ENCODE data around the gene ABCA6.
"Not testable (repeated sequence)": the region's sequence is repeated elsewhere in the genome, so short reads cannot be mapped to it uniquely, and the experiment has no call there.

ABCA6 gene

DNA sequence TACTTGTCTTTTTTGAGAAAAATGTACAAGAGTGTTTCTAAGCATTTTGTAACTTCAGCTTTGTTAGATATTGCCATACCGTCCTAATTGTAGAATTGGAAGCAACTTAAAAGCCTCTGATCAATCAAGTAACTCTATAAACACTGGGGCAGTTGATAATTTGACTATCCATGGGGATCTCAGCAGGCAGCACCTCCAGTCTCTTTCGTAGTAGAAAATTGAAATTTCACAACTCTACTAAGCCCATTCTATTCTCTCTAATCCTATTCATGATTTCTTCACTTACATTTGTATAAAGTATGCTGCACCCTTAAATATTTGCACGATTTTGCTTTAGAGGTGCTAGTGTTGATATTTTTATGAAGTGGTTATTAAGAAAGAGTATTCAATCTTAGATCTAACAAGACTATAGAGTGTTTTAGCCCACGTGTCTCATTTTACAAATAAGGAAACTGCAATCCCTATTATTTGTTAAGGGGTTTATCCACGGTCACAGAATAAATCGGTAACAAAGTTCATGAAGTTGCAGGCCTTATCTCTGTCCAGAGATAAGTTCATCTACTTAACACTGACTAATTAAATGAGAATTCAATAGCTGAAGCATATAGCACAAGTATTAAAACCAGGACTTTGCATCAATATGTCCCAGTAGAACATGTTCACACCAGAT is 10.9 kb downstream of the ABCA6 start:
- no peak for DNase-seq

DNA sequence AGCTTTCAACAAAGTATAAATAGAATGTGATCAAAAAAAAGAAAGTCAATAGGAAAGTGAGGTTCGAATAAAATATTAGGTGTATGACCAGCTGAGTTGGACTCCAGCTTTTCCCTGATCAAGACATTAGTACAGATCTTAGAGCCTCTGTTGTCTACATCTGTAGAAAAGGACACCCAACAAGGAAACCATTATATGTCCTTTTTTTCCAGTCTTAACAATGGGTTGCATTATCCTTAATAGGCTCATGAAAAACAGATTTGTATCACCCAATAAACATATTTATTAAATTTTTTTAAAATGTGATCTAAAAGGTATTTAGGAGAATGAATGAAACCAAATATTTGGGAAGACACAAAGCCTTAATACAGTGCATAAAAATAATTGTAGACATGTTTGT is 18.1 kb downstream of the ABCA6 start:
- DNase-seq = no peak

DNA sequence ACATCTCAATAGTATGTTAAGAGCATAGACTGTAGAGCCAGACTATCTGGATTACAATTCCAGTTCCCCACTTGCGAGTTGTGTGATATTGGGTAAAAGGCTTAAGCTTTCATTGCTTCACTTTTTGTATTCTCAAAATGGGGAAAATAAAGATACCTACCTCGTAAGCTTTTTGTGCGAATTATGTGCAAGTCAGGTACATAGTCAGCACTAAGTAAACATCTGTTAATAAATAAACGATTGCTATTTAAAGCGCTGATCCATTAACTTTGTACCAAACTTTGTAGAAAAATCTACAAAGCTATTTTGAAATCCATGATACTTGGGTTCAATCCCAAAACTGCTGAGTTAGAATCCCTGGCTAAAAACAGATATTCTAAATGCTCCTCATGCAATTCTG is 19.6 kb downstream of the ABCA6 start:
- no peak for DNase-seq

DNA sequence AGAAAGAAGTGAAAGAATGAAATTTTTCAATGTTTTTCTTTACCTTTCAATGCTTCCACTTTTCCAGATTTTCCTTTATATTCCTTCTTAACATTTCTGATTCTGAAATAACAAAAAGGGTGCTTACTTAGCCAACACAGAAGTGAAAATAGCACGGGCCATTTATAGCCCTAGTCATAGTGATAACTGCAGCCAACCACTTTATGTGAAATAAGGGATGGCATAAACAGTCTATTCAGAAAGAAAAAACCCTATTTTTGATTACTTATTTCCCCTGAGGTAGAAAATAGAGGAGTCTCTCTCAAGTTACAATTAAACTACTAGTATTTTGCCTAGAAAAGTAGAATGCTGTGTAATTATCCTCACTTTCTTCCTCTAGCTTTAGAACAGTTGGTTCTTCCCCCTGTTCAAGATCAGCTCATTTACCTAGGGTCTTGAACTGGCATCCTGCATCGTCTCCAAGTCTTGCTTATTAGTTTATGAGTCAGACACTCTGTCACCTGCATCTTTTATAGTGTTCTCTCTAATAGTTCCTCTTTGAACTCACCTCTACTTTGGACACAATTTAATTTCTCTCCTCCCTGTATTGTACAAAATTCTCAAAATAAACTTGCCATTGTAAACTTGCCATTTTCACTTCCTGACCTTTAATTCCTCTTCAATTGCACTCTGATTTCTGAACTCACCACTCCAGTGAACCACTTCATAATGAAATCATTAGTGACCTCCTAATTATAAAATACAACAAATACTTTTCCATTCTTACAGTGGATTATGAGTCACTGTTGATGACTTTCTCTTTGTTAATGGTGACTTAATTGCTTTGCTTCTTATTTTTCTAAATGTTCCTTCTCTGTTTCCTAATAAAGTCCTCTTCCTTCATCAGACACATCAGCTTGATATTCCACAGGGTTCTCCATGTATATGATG is 23.6 kb downstream of the ABCA6 start:
- DNase-seq = no peak

DNA sequence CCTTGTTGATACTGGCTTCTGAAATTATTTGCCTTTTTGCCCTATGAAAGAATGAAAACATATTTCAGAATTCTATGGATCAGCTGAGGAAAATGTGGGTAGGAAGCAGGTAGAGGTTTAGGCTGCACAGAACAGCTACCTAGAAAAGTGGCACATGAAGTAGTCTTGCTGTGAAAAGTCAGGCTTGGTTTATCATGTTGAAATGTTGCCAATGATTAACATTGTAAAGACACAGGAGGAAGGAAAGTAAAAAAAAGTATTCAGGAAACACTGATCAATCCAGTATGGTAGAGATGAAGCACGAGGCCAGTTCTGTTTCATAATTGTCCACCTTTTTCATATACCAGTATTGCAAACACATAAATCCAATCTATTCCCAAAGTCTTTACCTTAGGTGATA is 29.9 kb downstream of the ABCA6 start:
- no peak for DNase-seq

DNA sequence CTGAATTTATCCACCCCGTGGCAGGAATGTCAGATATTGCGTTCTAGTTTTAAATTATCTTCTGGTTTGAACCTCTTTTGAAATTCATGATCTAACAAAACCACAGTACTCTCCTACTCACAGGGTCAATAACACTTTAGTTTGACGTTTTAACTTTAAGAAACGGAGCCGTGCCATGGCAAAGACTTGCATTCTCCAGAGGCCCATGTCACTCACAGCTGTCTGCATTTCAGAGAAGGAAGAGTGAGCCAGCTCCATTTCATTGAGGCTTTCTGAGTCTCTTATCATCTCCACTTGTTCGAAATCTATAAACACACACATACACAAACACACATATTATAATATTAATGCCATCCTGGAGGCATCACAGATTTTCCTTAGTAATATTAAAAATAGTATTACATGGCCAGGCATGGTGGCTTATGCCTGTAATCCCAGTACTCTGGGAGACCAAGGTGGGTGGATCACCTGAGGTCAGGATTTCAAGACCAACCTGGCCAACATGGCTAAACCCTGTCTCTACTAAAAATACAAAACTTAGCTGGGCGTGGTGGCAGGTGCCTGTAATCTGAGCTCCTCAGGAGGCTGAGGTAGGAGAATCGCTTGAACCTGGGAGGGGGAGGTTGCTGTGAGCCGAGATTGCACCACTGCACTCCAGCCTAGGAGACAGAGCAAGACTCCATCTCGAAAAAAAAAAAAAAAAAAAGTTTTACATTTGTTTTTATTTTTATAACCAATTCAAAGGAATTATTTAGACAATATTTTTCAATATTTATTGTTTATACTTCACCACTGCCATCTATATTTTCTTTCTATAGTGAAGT is 35.6 kb downstream of the ABCA6 start:
- no peak for DNase-seq

DNA sequence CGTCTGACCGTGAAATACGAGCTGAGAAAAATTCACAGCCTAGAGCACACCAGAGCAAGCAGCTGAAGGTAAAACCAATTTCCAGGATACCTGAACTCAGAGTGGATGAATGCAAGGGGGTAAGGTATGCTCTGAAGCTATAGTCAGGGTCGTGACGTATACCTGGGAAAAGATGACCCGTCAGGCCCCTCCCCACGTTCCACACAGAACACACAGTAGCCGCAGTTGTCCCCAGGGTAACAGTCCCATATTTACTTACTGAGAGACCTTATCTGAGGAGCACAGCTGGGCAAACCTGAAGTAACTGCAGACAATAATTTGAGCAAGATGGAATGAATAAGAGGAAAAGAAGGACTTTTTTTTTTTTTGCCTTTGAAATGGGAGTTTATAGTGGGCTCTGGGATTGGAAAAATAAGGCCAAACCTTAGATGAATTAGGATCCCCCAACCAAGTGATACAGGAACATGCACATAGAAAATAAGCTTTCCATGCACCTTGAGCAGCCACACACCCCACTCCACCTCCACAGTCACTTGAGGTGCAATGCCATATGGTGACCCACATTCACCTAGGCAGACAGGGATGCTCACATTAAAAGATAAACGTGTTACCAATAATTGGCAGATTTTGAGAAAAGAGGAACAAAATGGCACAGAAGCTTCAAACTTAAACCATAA is 38.0 kb downstream of the ABCA6 start:
- no peak for DNase-seq

DNA sequence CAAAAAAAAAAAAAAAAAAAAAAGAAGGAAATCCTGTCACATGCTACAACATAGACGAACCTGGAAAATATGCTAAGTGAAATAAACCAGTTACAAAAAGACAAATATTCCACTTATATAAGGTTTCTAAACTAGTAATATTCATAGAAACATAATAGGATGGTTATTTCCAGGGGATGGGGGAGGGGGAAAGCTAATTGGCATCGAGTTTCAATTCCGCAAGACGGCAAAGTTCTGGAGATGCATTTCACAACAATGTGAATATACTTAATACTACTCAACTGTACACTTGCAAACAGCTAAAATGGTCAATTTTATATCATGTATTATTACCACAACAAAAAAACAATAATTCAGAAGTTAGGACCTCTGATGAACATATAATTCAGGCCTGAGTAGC is 43.1 kb downstream of the ABCA6 start:
- no peak for DNase-seq

DNA sequence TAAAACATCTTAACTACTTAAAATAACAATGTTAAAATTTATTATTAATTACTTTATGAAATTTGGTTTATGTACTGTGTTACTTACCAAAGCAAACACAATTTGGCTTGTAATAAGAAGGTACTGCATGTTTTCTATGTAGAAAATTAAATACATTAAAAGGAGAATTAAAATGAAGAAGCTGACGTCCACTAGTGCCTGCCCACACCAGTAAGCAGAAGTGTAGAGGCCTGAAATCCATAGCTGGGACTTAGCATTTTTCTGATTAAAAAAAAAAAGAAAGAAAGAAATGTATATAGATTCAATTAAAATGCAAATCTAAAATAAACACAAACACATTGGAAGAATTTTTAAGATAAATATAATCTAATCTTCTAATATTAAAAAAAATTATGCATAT is 45.2 kb downstream of the ABCA6 start:
- DNase-seq = no peak

DNA sequence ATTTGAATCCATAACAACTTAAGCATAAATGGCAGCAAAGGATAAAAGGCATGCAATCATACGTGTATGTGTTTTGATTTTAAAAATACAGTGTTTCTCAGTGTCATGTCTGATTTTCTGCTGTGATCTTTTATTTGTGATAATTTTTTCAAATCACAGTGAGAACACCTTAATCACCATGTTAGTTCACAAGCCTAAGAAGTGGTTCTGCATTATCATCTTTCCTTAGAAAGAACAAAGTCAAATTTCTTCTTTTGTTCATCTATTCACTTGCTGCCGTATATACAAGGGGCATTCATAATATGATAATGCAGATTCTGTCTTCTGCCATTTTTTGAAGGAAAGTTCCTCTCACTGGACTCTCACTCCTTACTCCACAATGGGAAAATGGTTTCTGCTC is 47.7 kb downstream of the ABCA6 start:
- DNase-seq = no peak

DNA sequence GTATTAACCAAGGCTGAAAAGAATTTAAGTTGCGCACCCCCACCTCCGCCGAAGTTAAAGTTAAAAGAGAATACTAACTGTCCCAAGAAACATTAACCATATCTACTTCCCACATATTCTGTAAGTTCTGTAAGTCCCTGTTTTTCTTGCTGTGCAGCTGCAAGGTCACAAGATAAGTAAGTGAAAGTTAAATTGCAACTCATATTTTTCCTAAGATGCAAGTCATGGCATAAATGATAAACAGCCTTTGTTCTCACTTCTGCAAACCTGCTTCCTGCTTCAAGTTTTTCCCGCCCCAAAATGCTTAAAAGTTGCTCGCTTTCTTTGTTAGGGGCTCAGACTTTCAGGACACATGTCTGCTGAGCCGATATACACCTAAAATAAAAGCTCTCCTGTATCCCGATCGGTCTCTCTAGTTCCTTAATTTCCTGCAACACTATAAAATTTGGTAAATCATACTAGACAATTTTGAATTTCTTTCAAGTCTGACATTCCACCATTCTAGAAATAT is 48.4 kb downstream of the ABCA6 start:
- no peak for DNase-seq

DNA sequence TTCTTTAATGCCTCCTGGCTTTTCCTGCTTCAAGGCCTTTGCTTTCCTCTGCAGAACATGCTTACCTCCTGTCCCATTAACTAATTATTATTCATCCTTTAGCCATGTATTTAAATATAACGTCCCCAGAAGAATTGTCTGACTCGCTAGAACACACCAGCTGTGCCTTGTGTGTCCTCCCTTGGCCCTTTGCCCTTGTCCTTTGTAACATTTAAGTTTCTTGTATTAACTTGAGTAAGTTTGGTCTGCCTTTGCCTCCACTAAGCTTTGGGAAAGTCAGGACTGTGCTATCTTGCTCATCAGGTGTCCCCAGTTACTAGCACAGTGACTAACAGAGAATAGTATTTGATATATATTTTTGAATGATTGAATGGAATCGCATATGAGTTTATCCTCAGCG is 51.3 kb downstream of the ABCA6 start:
- DNase-seq = no peak

DNA sequence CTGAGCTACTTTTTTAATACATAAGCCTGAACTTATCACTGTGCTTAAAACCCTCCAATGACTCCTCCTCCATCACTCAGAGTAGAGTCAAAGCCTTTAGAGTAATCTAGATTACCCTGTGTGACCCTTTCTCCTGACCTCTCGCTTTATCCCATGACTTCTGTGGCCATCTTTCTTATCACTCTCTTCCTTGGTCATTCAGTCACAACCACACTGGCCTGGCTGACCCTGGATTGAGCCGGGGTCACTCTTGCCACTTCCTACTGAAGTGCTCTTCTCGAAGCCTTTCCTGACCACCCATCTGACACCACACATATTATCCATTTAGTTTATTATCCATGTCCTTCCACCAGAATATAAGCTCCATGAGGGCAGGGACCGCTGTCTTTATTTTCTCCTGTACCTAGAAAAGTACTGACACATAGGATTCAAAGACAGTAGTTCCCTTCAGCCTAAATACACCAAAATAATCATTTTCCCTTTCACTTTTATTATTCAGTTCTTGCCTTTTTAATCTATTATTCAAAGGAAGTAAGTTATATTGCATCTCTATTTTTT is 53.0 kb downstream of the ABCA6 start:
- no peak for DNase-seq

DNA sequence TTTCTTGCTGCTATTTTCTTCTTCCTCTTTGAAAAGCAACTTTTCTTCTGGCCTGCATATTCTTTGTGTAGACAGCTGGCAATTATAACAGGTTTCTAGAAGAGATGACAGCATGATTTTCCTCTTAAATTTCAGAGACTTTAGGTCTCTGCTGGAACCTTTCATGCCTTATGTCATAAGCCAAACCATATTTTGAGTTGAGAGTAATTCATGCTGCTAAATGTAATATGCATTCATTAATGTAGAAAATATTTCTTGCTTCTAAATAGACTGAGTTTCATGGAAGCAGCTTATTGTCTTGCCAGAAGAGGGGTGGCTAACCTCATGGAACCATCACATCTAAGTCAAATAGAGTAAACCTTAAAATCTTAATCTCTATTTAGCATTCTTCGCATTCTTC is 55.1 kb downstream of the ABCA6 start:
- DNase-seq = no peak

DNA sequence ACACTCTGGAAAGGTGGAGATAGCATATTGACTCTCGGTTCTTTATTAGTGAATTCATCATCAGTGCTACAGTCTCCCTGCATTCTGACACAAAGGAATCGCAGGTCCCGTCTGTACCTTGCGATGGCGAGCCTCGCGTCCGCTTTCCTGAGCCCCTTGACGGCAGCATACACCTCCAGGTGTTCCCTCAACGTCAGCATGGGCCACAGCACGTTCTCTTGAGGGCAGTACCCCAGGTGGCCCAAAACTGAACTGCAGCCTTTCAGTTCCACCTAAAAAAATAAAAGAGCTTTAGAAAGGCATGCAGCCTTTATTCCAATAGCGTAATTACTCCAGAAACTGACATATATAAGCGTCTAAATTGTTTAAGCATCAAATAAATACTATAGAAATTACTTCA is 56.8 kb downstream of the ABCA6 start:
- no peak for DNase-seq

DNA sequence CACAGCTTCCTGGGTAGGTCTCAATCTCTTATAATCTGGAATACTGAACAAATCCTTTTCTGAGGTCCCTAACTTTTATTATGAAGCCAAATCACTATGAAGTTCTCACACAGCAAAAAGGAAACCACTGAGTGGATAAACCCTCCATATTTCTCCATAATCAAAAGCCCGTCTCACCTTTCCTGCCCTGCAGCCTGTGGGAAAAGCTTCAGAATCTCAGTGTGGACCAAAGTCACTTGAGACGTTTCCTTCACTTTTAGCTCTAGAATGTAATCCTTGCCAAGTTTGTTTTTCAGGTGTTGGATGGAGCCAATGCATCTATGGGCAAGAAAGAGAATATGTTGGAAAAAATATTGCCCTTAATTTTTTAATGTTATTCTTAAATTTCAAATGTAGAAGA is 59.0 kb downstream of the ABCA6 start:
- DNase-seq = no peak

DNA sequence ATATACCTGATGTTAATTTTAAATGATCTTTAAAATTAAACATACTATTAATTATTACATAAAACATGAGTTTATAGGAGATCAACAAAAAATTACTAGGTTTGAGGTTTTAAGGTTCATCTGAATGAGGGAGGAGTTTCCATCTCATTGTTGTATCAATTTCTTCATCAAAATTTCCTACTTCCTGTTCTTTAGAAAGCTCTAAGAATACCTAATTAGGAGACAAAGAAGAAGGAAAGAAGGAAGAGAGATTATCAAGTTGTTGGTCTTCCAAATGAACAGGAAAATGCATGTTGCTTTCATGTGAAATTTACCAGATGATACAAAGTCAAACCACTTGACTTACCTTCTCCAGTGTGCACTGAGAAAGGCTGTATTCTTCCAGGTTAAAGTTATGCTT is 62.8 kb downstream of the ABCA6 start:
- DNase-seq = no peak

DNA sequence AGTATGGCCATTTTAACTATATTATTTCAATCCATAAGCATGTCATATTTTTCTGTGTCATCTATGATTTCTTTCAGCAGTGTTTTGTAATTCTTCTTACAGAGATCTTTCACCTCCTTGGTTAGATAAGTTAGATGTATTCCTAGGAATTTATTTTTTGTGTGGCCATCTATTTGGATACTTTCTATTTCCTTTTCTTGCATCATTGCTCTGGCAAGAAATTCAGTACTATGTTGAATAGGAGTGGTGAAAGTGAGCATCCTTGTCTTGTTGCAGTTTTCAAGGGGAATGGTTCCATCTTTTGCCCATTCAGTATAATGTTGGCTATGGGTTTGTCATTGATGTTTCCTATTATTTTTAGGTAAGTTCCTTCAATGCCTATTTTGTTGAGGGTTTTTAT is 65.9 kb downstream of the ABCA6 start:
- DNase-seq = no peak

DNA sequence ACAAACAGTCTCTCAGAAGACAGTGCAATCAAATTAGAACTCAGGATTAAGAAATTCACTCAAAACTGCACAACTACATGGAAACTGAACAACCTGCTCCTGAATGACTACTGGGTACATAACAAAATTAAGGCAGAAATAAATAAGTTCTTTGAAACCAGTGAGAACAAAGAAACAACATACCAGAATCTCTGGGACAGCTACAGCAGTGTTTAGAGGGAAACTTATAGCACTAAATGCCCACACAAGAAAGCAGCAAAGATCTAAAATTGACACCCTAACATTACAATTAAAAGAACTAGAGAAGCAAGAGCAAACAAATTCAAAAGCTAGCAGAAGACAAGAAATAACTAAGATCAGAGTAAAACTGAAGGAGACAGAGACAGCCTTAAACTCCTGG is 68.3 kb downstream of the ABCA6 start:
- not testable (repeated sequence) for DNase-seq

DNA sequence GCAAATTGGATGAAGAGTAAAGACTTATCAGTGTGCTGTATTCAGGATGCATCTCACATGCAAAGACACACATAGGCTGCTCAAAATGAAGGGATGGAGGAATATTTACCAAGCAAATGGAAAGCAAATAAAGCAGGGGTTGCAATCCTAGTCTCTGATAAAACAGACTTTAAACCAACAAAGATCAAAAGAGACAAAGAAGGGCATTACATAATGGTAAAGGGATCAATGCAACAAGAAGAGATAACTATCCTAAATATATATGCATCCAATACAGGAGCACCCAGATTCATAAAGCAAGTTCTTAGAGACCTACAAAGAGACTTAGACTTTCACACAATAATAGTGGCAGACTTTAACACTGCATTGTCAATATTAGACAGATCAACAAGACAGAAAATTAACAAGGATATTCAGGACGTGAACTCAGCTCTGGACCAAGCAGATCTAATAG is 68.9 kb downstream of the ABCA6 start:
- not testable (repeated sequence) for DNase-seq

DNA sequence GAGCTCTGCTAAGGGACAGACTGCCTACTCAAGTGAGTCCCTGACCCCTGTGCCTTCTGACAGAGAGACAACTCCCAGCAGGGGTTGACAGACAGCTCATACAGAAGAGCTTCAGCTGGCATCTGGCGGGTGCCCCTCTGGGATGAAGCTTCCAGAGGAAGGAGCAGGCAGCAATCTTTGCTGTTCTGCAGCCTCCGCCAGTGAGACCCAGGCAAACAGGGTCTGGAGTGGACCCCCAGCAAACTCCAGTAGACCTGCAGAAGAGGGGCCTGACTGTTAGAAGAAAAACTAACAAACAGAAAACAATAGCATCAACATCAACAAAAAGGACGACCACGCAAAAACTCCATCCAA is 70.5 kb downstream of the ABCA6 start:
- not testable (repeated sequence) for DNase-seq

All from stimulated activated CD4-positive, alpha-beta T cell treated with anti-CD3 and anti-CD28 coated beads, Interleukin-1b, Interleukin-23, amount 100 ng/mL, for 48 hours (primary cell).